Activated naive CD8-positive, alpha-beta T cell treated with anti-CD3 and anti-CD28 coated beads, Interleukin-2, amount 10 ng/mL, durations not matched to agents 7 days and 5 days (primary cell): ENCODE results near the gene KIAA1671. TPM values are rescaled to one million over a fixed set of nuclear protein-coding genes. Genes with fewer than 3 reads are reported as not detected.

Experiments
- ATAC-seq: fragments of 150-1000 bp; cut with Tn5 transposase; one replicate; pipeline ENCODE4 v1.10.0; 2021; ENCODE audit warnings: low read depth, moderate library complexity
- POLR2A ChIA-PET: fragments of 350-600 bp; sonication (Branson Sonifier 250); formaldehyde crosslinking; loops from one replicate; lab custom pipeline; 2021; ENCODE audit warnings: antibody characterized with exemption; lab: Charles Lee
- DNase-seq: peaks from one replicate; pipeline ENCODE4 v3.0.0; 2021
- H3K27ac Mint-ChIP-seq: one replicate; pipeline ENCODE4 v1.8.0; 2022; ENCODE audit warnings: mild to moderate bottlenecking, mixed read lengths
- H3K27me3 Mint-ChIP-seq: one replicate; pipeline ENCODE4 v1.8.0; 2022; ENCODE audit warnings: mild to moderate bottlenecking, moderate library complexity, mixed read lengths
- H3K36me3 Mint-ChIP-seq: one replicate; pipeline ENCODE4 v1.8.0; 2021; ENCODE audit warnings: mild to moderate bottlenecking, mixed read lengths
- H3K4me1 Mint-ChIP-seq: one replicate; pipeline ENCODE4 v1.8.0; 2021; ENCODE audit warnings: mixed read lengths
- H3K4me3 Mint-ChIP-seq: one replicate; pipeline ENCODE4 v1.8.0; 2022; ENCODE audit warnings: mild to moderate bottlenecking, moderate library complexity, mixed read lengths
- H3K9me3 Mint-ChIP-seq: one replicate; pipeline ENCODE4 v1.8.0; 2021; ENCODE audit warnings: mixed read lengths
- total RNA-seq, 2 experiments: library from RNA; stranded (reverse); gene quantifications; one replicate each; pipeline ENCODE4 v1.2.3, GENCODE V29; 2021

Gene KIAA1671
- total RNA-seq, 2 experiments from 2014 or later, result 10.0 to 10.5 TPM

- H3K27ac Mint-ChIP-seq, result no peak overlapping the region
- H3K36me3 Mint-ChIP-seq, result no peaks in the 10 kb centered on the region
- no peak overlapping the region for H3K4me3 Mint-ChIP-seq
- POLR2A ChIA-PET, result no interaction called here
- DNase-seq (no peak), ATAC-seq (no peak)
- H3K4me1 Mint-ChIP-seq, result peaks cover 1% of the 10 kb centered on the region
- no peaks in the 10 kb centered on the region for H3K9me3 Mint-ChIP-seq
- H3K27me3 Mint-ChIP-seq, result peaks cover 8% of the 10 kb centered on the region
Measured at GRCh38 chr22:24961217-24961844, 8.8 kb downstream of the KIAA1671 start.

- ATAC-seq (no peak), DNase-seq (no peak)
- H3K4me1 Mint-ChIP-seq, result peaks cover 1% of the 10 kb centered on the region
- H3K27me3 Mint-ChIP-seq, result peaks cover 5% of the 10 kb centered on the region
- no peaks in the 10 kb centered on the region for H3K36me3 Mint-ChIP-seq
- no peaks in the 10 kb centered on the region for H3K9me3 Mint-ChIP-seq
- H3K4me3 Mint-ChIP-seq, result no peak overlapping the region
- H3K27ac Mint-ChIP-seq, result no peak overlapping the region
- POLR2A ChIA-PET, result no interaction called here
Measured at GRCh38 chr22:24962094-24962493, 9.6 kb downstream of the KIAA1671 start.

GRCh38 chr22:24962835-24963234, 10.3 kb downstream of the KIAA1671 start:
- POLR2A ChIA-PET, result no interaction called here
- H3K4me3 Mint-ChIP-seq, result no peak overlapping the region

GRCh38 chr22:24964441-24964840, 11.9 kb downstream of the KIAA1671 start:
- peaks cover 1% of the 10 kb centered on the region for H3K4me1 Mint-ChIP-seq
- DNase-seq (no peak), ATAC-seq (no peak)

More at GRCh38 chr22:24962835-24963234, 10.3 kb downstream of the KIAA1671 start:
- no peaks in the 10 kb centered on the region for H3K9me3 Mint-ChIP-seq
- peaks cover 1% of the 10 kb centered on the region for H3K4me1 Mint-ChIP-seq
- no peaks in the 10 kb centered on the region for H3K36me3 Mint-ChIP-seq
- peaks cover 5% of the 10 kb centered on the region for H3K27me3 Mint-ChIP-seq
- DNase-seq (no peak), ATAC-seq (no peak)
- no peak overlapping the region for H3K27ac Mint-ChIP-seq

GRCh38 chr22:24965822-24966626, 13.5 kb downstream of the KIAA1671 start:
- POLR2A ChIA-PET, result no interaction called here
- H3K4me3 Mint-ChIP-seq, result no peak overlapping the region
- DNase-seq, result no peak
- H3K9me3 Mint-ChIP-seq, result no peaks in the 10 kb centered on the region
- H3K36me3 Mint-ChIP-seq, result no peaks in the 10 kb centered on the region
- H3K27me3 Mint-ChIP-seq, result peaks cover 5% of the 10 kb centered on the region
- H3K4me1 Mint-ChIP-seq, result peaks cover 1% of the 10 kb centered on the region
- no peak overlapping the region for H3K27ac Mint-ChIP-seq
- ATAC-seq, result no peak

More at GRCh38 chr22:24964441-24964840, 11.9 kb downstream of the KIAA1671 start:
- Mint-ChIP-seq H3K4me3 (no peak overlapping the region), H3K27me3 (peaks cover 5% of the 10 kb centered on the region), H3K9me3 (no peaks in the 10 kb centered on the region), H3K27ac (no peak overlapping the region), H3K36me3 (no peaks in the 10 kb centered on the region)
- POLR2A ChIA-PET, result no interaction called here

GRCh38 chr22:24968066-24968561, 15.6 kb downstream of the KIAA1671 start:
- Mint-ChIP-seq H3K4me1 (peaks cover 1% of the 10 kb centered on the region), H3K27ac (no peak overlapping the region), H3K4me3 (no peak overlapping the region), H3K36me3 (no peaks in the 10 kb centered on the region), H3K27me3 (peaks cover 4% of the 10 kb centered on the region), H3K9me3 (no peaks in the 10 kb centered on the region)
- POLR2A ChIA-PET, result no interaction called here
- DNase-seq (no peak), ATAC-seq (no peak)

- Mint-ChIP-seq H3K9me3 (no peaks in the 10 kb centered on the region), H3K4me1 (no peaks in the 10 kb centered on the region), H3K27ac (no peak overlapping the region), H3K4me3 (no peak overlapping the region), H3K36me3 (no peaks in the 10 kb centered on the region), H3K27me3 (peaks cover 4% of the 10 kb centered on the region)
- DNase-seq (no peak), ATAC-seq (no peak)
- POLR2A ChIA-PET, result no interaction called here
Measured at GRCh38 chr22:24969560-24970301, 17.2 kb downstream of the KIAA1671 start.

- peaks cover 4% of the 10 kb centered on the region for H3K27me3 Mint-ChIP-seq
- DNase-seq (no peak), ATAC-seq (no peak)
- POLR2A ChIA-PET, result no interaction called here
- H3K4me1 Mint-ChIP-seq, result no peaks in the 10 kb centered on the region
- H3K9me3 Mint-ChIP-seq, result no peaks in the 10 kb centered on the region
- H3K27ac Mint-ChIP-seq, result no peak overlapping the region
- H3K36me3 Mint-ChIP-seq, result no peaks in the 10 kb centered on the region
- no peak overlapping the region for H3K4me3 Mint-ChIP-seq
Measured at GRCh38 chr22:24972369-24972768, 19.9 kb downstream of the KIAA1671 start.

- ATAC-seq, result no peak
- Mint-ChIP-seq H3K27me3 (peaks cover 4% of the 10 kb centered on the region), H3K27ac (no peak overlapping the region), H3K36me3 (no peaks in the 10 kb centered on the region), H3K4me1 (no peaks in the 10 kb centered on the region), H3K4me3 (no peak overlapping the region), H3K9me3 (no peaks in the 10 kb centered on the region)
- no peak for DNase-seq
- POLR2A ChIA-PET, result interaction anchor here (0.7 kb wide), 1 partner anchor 41 kb away, joined by 6 read pairs; no protein-coding TSS in a partner anchor
Measured at GRCh38 chr22:24973872-24974271, 21.4 kb downstream of the KIAA1671 start.

GRCh38 chr22:24975125-24975640, 22.7 kb downstream of the KIAA1671 start:
- ATAC-seq, result no peak
- H3K27ac Mint-ChIP-seq, result no peak overlapping the region
- no peak for DNase-seq
- POLR2A ChIA-PET, result no interaction called here
- no peaks in the 10 kb centered on the region for H3K36me3 Mint-ChIP-seq
- no peak overlapping the region for H3K4me3 Mint-ChIP-seq
- H3K4me1 Mint-ChIP-seq, result no peaks in the 10 kb centered on the region
- no peaks in the 10 kb centered on the region for H3K9me3 Mint-ChIP-seq
- H3K27me3 Mint-ChIP-seq, result peaks cover 4% of the 10 kb centered on the region

GRCh38 chr22:24975813-24976341, 23.4 kb downstream of the KIAA1671 start:
- POLR2A ChIA-PET, result no interaction called here

GRCh38 chr22:24976442-24977218, 24.1 kb downstream of the KIAA1671 start:
- ATAC-seq (no peak), DNase-seq (no peak)
- Mint-ChIP-seq H3K9me3 (no peaks in the 10 kb centered on the region), H3K36me3 (no peaks in the 10 kb centered on the region), H3K4me3 (no peak overlapping the region), H3K27me3 (peaks cover 2% of the 10 kb centered on the region), H3K27ac (no peak overlapping the region), H3K4me1 (no peaks in the 10 kb centered on the region)
- POLR2A ChIA-PET, result no interaction called here

More at GRCh38 chr22:24975813-24976341, 23.4 kb downstream of the KIAA1671 start:
- no peak overlapping the region for H3K27ac Mint-ChIP-seq
- H3K27me3 Mint-ChIP-seq, result peaks cover 4% of the 10 kb centered on the region
- H3K36me3 Mint-ChIP-seq, result no peaks in the 10 kb centered on the region
- H3K4me1 Mint-ChIP-seq, result no peaks in the 10 kb centered on the region
- H3K9me3 Mint-ChIP-seq, result no peaks in the 10 kb centered on the region
- DNase-seq, result no peak
- no peak overlapping the region for H3K4me3 Mint-ChIP-seq
- ATAC-seq, result no peak
